GM10266 (cell line): ENCODE results near the gene BPIFB2.

ENCODE experiments used
- DNase-seq: peaks from one replicate; pipeline ENCODE4 v3.0.0; 2012; ENCODE audit errors: extremely low spot score
- TF ChIP-seq, protein P1 (sequence below): IDR thresholded peaks from 2 replicates; pipeline ENCODE4 v1.5.1; 2012; ENCODE audit warnings: mild to moderate bottlenecking, low read depth; ENCODE audit not compliant: control insufficient read depth, insufficient read depth; ENCODE audit errors: missing control alignments

BPIFB2 gene

GRCh38 chr20:32967961-32968457, 39.5 kb upstream of the BPIFB2 start:
- DNase-seq = no peak
- TF ChIP-seq, protein P1, sequence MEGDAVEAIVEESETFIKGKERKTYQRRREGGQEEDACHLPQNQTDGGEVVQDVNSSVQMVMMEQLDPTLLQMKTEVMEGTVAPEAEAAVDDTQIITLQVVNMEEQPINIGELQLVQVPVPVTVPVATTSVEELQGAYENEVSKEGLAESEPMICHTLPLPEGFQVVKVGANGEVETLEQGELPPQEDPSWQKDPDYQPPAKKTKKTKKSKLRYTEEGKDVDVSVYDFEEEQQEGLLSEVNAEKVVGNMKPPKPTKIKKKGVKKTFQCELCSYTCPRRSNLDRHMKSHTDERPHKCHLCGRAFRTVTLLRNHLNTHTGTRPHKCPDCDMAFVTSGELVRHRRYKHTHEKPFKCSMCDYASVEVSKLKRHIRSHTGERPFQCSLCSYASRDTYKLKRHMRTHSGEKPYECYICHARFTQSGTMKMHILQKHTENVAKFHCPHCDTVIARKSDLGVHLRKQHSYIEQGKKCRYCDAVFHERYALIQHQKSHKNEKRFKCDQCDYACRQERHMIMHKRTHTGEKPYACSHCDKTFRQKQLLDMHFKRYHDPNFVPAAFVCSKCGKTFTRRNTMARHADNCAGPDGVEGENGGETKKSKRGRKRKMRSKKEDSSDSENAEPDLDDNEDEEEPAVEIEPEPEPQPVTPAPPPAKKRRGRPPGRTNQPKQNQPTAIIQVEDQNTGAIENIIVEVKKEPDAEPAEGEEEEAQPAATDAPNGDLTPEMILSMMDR = no peak

- no peak for DNase-seq
- TF ChIP-seq, protein P1 = no peak
Measured at GRCh38 chr20:32968478-32969241, 38.8 kb upstream of the BPIFB2 start.

GRCh38 chr20:32969356-32970114, 38.0 kb upstream of the BPIFB2 start:
- DNase-seq = no peak
- TF ChIP-seq, protein P1 = no peak

- TF ChIP-seq, protein P1 = no peak
- DNase-seq = no peak
Measured at GRCh38 chr20:32970115-32970972, 37.2 kb upstream of the BPIFB2 start.

DNA sequence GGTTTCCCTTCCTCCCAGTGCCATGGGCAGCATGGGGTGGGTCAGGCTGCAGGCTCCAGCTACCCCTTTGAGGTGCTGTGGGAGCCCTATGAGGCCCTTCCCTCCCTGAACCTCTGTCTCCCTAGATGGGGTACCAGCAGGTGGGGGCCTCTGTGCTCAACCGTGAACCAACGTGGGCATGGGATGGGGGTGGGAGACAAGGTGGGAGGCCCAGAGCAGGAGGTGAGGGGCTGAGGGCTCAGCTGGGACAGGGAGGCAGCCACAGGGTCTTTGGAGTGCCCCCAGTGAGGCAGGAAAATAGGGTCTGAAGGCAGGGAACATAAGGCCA, 36.6 kb upstream of the BPIFB2 start:
- TF ChIP-seq, protein P1 = no peak
- no peak for DNase-seq

- DNase-seq = no peak
- TF ChIP-seq, protein P1 = no peak
Measured at GRCh38 chr20:32971703-32972161, 35.8 kb upstream of the BPIFB2 start.
